Measurements from ENCODE around the gene TCF7L2. TPM values are rescaled to one million over a fixed set of nuclear protein-coding genes. Genes with fewer than 3 reads are reported as not detected.

Gene TCF7L2
- total RNA-seq, 4 donors from 2014 or later = 4.0 to 13.2 (median 6.4) TPM

DNA sequence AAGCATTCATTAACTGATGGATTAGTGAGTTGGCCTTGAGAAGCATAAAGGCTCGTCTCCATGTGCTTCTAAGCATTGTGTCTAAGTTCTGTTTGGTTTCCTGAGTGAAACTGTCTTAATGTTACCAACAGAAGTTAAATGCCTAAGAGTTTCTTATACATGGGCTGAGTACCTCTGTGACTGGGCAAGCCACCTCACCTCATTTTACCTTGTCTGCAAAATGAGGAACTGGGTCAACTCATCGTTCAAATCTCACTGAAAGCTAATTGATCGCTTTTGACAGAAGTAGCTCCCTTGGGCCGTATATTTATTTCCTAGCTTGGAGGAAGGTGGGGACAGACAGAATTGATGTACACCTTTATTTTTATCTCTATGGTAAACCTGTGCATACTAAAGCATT is 88.9 kb downstream of the TCF7L2 start:
- H3K4me3 ChIP-seq = no peak overlapping the region
- H3K27ac ChIP-seq = no peak overlapping the region
- peaks cover 0 to 28% (median 3%) of the 10 kb centered on the region in 3 donors for H3K4me1 ChIP-seq
- H3K27me3 ChIP-seq = no peaks in the 10 kb centered on the region
- no peak for DNase-seq
- peaks cover 0 to 4% (median 0%) of the 10 kb centered on the region in 3 donors for H3K36me3 ChIP-seq
- 85 to 99% methylated on average over 4 of the region's 4 CpGs for whole genome bisulfite sequencing, 2 donors
- H3K9me3 ChIP-seq = no peaks in the 10 kb centered on the region
- intact Hi-C loops (cut with DNase I) = no loop called here
- TF ChIP-seq, protein P1, sequence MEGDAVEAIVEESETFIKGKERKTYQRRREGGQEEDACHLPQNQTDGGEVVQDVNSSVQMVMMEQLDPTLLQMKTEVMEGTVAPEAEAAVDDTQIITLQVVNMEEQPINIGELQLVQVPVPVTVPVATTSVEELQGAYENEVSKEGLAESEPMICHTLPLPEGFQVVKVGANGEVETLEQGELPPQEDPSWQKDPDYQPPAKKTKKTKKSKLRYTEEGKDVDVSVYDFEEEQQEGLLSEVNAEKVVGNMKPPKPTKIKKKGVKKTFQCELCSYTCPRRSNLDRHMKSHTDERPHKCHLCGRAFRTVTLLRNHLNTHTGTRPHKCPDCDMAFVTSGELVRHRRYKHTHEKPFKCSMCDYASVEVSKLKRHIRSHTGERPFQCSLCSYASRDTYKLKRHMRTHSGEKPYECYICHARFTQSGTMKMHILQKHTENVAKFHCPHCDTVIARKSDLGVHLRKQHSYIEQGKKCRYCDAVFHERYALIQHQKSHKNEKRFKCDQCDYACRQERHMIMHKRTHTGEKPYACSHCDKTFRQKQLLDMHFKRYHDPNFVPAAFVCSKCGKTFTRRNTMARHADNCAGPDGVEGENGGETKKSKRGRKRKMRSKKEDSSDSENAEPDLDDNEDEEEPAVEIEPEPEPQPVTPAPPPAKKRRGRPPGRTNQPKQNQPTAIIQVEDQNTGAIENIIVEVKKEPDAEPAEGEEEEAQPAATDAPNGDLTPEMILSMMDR (IDR thresholded peaks at IDR 0.05) = no peak
- TF ChIP-seq POLR2A (IDR thresholded peaks at IDR 0.05) = no peak

DNA sequence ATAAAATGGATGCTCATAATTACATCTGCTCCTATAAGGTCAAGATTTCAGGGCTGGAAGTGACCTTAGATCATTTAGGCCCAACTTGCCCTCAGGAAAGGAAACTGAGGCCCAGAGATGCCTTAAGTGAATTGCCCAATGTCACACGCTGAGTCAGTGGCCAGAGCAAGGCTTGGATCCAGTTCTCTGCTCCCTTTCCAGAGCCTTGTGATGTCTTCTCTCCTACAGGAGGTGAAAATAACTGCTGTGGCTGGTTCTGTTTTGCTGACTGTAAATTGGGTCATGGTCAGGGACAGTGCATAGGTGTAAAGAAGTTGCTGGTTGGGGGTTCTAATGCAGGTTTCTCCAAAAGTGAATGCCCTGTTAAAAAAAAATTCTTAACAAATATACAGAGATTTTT is 91.3 kb downstream of the TCF7L2 start:
- TF ChIP-seq POLR2A (IDR thresholded peaks at IDR 0.05) = no peak
- intact Hi-C loops (cut with DNase I) = no loop called here
- DNase-seq = no peak
- Histone ChIP-seq H3K9me3 (no peaks in the 10 kb centered on the region), H3K27ac (no peak overlapping the region), H3K4me3 (no peak overlapping the region), H3K27me3 (no peaks in the 10 kb centered on the region), H3K36me3 (peaks cover 0 to 10% (median 0%) of the 10 kb centered on the region in 3 donors), H3K4me1 (peaks cover 0 to 32% (median 3%) of the 10 kb centered on the region in 3 donors)
- WGBS, 2 donors = 80 to 100% methylated on average over 1 of the region's 1 CpG

DNA sequence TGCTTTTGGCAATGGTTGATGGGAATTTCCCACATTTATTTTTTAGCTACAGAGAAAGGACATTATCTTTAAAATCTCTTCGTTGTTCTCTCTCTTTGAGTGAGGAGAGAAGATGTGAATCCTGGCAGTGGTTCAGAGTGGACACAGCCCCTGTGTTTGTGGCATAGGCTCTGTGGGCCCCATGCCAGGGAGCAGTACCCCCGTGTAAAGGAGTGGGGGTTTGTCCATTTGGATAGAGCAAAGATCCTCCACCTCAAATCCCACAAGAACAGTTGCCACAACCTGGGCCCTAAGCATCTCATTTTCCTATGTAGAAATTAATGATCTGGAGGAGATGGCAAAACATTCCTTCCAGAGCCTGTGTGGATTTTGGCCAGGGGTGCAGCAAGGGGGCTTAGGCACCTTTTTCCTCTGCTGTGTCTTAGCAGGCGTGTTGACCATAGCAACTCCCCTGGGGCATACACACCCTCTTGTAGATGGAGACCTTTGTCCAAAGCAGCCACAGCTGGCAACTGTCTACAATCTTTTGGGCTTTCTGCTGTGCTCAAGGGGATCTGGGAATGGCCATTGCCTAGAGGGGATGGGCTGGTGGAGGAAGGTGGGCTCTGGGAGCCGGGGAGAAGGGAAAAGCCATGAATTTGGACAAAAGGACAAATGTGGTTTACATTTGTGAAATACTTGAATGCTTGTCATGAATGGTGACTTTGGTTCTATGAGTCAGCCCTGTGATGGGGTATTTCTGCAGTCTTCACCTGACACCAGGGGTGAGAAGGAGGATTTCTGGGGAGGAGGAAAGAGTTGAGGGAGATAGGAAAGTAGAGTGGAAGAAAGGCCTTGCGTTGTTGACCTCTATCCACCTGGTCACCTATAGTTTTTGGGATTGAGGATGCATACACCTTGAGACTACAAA is 92.0 kb downstream of the TCF7L2 start:
- Histone ChIP-seq H3K27me3 (no peaks in the 10 kb centered on the region), H3K4me1 (peaks cover 0 to 40% (median 3%) of the 10 kb centered on the region in 3 donors), H3K36me3 (peaks cover 0 to 10% (median 0%) of the 10 kb centered on the region in 3 donors), H3K27ac (peak overlapping the region in 2 of 4 donors; percentile 6 to 53), H3K4me3 (no peak overlapping the region), H3K9me3 (no peaks in the 10 kb centered on the region)
- intact Hi-C loops (cut with DNase I) = no loop called here
- DNase-seq = no peak
- TF ChIP-seq POLR2A (IDR thresholded peaks at IDR 0.05) = no peak
- TF ChIP-seq, protein P1 (IDR thresholded peaks at IDR 0.05) = no peak
- WGBS, 2 donors = 61 to 69% methylated on average over 4 to 5 of the region's 5 CpGs

GRCh38 chr10:113042868-113043267 is 92.8 kb downstream of the TCF7L2 start:
- H3K4me1 ChIP-seq = peaks cover 0 to 48% (median 6%) of the 10 kb centered on the region in 3 donors
- H3K4me3 ChIP-seq = no peak overlapping the region
- TF ChIP-seq POLR2A (IDR thresholded peaks at IDR 0.05) = no peak
- TF ChIP-seq, protein P1 (IDR thresholded peaks at IDR 0.05) = no peak
- DNase-seq = no peak
- H3K27ac ChIP-seq = peak overlapping the region in 2 of 4 donors; percentile 6 to 53
- H3K36me3 ChIP-seq = peaks cover 0 to 10% (median 0%) of the 10 kb centered on the region in 3 donors
- H3K9me3 ChIP-seq = no peaks in the 10 kb centered on the region
- intact Hi-C loops (cut with DNase I) = no loop called here
- H3K27me3 ChIP-seq = no peaks in the 10 kb centered on the region
- WGBS, 2 donors = 71 to 86% methylated on average over 7 of the region's 7 CpGs

DNA sequence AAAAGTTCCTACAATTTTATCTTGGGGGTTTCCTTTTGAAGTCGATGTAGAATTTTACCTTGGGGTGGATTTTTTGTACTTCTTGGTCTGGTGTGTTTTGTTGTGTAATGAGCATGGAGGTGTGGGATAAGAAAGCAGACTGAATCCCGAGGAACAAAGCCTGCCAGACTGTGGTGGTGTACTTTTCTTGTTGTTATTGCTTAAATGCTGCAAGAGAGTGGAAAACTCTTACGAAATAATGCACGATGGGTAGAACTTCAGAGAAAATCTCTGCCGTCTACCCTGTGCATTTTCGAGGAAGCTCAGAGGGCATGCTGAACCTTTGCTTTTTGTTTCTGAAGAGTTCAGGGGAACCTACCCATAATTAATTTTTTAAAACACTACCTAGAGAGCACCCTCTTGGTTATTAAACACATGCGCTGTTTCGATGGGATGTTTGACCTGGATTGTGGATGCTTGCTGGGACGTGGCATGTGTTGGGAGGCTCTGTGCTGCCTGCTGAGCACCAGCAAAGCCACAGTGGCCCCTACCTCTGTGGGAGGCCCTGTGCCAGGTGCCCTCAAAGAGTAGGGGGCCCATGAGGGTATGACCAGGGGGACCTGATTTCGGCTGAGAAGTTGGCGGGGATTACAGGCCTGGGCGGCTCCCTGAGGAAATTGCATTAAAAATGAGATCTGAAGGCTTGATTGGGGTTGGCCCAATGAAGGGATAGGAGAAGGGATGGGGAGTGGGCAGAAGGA is 94.1 kb downstream of the TCF7L2 start:
- Histone ChIP-seq H3K27ac (no peak overlapping the region), H3K9me3 (no peaks in the 10 kb centered on the region), H3K4me3 (no peak overlapping the region), H3K4me1 (peaks cover 0 to 61% (median 13%) of the 10 kb centered on the region in 3 donors), H3K36me3 (peaks cover 0 to 10% (median 0%) of the 10 kb centered on the region in 3 donors), H3K27me3 (no peaks in the 10 kb centered on the region)
- TF ChIP-seq, protein P1 (IDR thresholded peaks at IDR 0.05) = no peak
- TF ChIP-seq POLR2A (IDR thresholded peaks at IDR 0.05) = no peak
- intact Hi-C loops (cut with DNase I) = no loop called here
- WGBS, 2 donors = 87 to 88% methylated on average over 11 to 12 of the region's 12 CpGs
- DNase-seq = no peak
